Thoracic aorta (tissue), 2 donors: ENCODE measurements around the gene ERCC8. TPM values are rescaled to one million over a fixed set of nuclear protein-coding genes. Genes with fewer than 3 reads are reported as not detected.
"Not testable (repeated sequence)": the region's sequence is repeated elsewhere in the genome, so short reads cannot be mapped to it uniquely, and the experiment has no call there.

Experiments
- ATAC-seq: fragments of 150-250 bp; one replicate; pipeline ENCODE4 v1.8.0; 2017; ENCODE audit warnings: low read depth; ENCODE audit not compliant: insufficient number of reproducible peaks, low FRiP score
- DNase-seq: peaks from one replicate; pipeline ENCODE4 v3.0.0-alpha.2; 2020; ENCODE audit warnings: low spot score
- H3K27ac ChIP-seq, 2 donors: fragments of 200-600 bp; sonication (generic); 1 replicate in 1 of 2; 2 replicates in 1 of 2; pipeline ENCODE4 v1.5.1; 2016; ENCODE audit warnings: mild to moderate bottlenecking in 2 of 2, moderate library complexity in 2 of 2
- H3K27me3 ChIP-seq: fragments of 200-600 bp; sonication (generic); replicated peaks from 2 replicates; pipeline ENCODE4 v1.6.0; 2016; ENCODE audit warnings: mild to moderate bottlenecking; ENCODE audit not compliant: insufficient read depth
- H3K36me3 ChIP-seq: fragments of 200-600 bp; sonication (generic); one replicate; pipeline ENCODE4 v1.5.1; 2016
- H3K4me1 ChIP-seq, 2 donors: fragments of 200-600 bp; sonication (generic); 1 replicate in 1 of 2; 2 replicates in 1 of 2; pipeline versions ENCODE4 v1.5.1 to v1.6.0; 2016; ENCODE audit warnings: low read depth in 2 of 2, mild to moderate bottlenecking in 1 of 2; ENCODE audit not compliant: control insufficient read depth in 1 of 2
- H3K4me3 ChIP-seq: fragments of 200-600 bp; sonication (generic); 2 replicates; pipeline ENCODE4 v1.5.1; 2016; ENCODE audit warnings: mild to moderate bottlenecking
- H3K9me3 ChIP-seq: fragments of 200-600 bp; sonication (generic); 2 replicates; pipeline ENCODE4 v1.5.1; 2016
- total RNA-seq, 2 donors: library from RNA; depleted of rRNA; stranded (reverse); fragments of >200 nt; gene quantifications; one replicate each; pipeline versions ENCODE4 v1.1.0 to v1.2.3, GENCODE V29; 2016
- TF ChIP-seq, protein P1 (sequence below): fragments of 200-600 bp; sonication (generic); IDR thresholded peaks from one replicate; pipeline ENCODE4 v1.5.1; 2019; ENCODE audit warnings: antibody characterized with exemption

Gene ERCC8
- total RNA-seq, 2 donors from 2014 or later, result 11.0 to 13.0 TPM

DNA sequence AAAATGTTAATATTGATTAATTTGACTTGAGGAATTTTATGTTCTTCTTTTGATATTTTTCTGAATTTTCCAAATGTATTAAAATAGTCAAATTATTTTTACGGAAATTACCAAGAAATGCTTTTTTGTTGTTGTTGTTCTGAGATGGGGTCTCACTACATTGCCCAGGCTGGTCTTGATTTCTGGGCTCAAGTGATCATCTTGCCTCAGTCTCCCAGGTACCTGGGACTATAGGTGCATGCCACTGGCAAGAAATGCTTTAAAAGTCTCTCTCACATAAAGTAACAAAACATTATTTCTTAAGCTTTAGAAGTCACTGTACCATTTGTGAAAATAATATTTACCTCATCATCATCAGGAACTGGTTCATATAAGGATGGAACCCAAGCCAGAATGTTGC is 57.8 kb downstream of the ERCC8 start:
- TF ChIP-seq, protein P1, sequence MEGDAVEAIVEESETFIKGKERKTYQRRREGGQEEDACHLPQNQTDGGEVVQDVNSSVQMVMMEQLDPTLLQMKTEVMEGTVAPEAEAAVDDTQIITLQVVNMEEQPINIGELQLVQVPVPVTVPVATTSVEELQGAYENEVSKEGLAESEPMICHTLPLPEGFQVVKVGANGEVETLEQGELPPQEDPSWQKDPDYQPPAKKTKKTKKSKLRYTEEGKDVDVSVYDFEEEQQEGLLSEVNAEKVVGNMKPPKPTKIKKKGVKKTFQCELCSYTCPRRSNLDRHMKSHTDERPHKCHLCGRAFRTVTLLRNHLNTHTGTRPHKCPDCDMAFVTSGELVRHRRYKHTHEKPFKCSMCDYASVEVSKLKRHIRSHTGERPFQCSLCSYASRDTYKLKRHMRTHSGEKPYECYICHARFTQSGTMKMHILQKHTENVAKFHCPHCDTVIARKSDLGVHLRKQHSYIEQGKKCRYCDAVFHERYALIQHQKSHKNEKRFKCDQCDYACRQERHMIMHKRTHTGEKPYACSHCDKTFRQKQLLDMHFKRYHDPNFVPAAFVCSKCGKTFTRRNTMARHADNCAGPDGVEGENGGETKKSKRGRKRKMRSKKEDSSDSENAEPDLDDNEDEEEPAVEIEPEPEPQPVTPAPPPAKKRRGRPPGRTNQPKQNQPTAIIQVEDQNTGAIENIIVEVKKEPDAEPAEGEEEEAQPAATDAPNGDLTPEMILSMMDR, result no peak
- H3K4me1 ChIP-seq, result no peaks in the 10 kb centered on the region
- no peak for ATAC-seq

DNA sequence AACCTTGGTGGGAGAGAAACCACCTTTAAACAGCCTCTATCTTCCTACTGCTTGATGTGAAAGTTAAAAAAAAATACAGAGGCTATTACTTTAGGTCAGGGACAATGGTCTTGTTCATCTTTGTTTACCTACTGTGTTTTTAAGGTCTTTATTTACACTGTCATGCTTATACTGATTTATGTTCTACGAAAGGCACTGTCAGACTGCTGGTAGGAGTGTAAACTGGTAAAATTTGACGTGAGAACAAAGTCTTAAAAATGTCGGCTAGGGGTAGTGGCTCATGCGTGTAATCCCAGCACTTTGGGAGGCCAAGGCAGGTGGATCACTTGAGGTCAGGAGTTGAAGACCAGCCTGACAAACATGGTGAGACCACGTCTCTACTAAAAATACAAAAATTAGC is 58.7 kb downstream of the ERCC8 start:
- Histone ChIP-seq H3K4me1 (no peaks in the 10 kb centered on the region), H3K27ac (no peak overlapping the region), H3K9me3 (no peaks in the 10 kb centered on the region), H3K36me3 (peaks cover 3% of the 10 kb centered on the region), H3K27me3 (no peaks in the 10 kb centered on the region), H3K4me3 (no peak overlapping the region)
- ATAC-seq (no peak), DNase-seq (no peak)
- TF ChIP-seq, protein P1, result no peak

More for the DNA sequence above, 57.8 kb downstream of the ERCC8 start:
- H3K4me3 ChIP-seq, result no peak overlapping the region
- DNase-seq, result no peak
- H3K36me3 ChIP-seq, result peaks cover 3% of the 10 kb centered on the region
- no peaks in the 10 kb centered on the region for H3K9me3 ChIP-seq
- H3K27ac ChIP-seq, result no peak overlapping the region
- no peaks in the 10 kb centered on the region for H3K27me3 ChIP-seq

DNA sequence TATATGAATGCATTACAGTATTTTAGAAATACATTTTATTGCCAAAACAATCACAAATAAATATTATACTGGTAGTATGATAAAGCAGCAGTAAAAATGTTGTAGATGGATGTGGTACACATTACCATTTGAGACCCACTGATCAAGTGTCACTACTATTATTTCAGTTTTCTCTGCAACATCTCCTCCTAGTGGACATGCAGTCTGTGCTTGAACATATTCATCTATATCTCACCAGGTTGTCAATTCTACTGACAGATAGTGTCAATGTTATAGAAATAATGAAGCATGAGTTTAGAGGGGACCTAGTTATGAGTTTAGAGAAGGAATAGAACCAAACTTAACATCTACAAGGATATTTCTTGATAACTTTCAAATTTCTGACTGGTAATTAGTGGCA is 61.6 kb downstream of the ERCC8 start:
- ATAC-seq (no peak), DNase-seq (no peak)
- H3K27ac ChIP-seq, result no peak overlapping the region
- TF ChIP-seq, protein P1, result no peak
- no peaks in the 10 kb centered on the region for H3K27me3 ChIP-seq
- no peaks in the 10 kb centered on the region for H3K36me3 ChIP-seq
- H3K9me3 ChIP-seq, result no peaks in the 10 kb centered on the region
- no peak overlapping the region for H3K4me3 ChIP-seq
- no peaks in the 10 kb centered on the region for H3K4me1 ChIP-seq

DNA sequence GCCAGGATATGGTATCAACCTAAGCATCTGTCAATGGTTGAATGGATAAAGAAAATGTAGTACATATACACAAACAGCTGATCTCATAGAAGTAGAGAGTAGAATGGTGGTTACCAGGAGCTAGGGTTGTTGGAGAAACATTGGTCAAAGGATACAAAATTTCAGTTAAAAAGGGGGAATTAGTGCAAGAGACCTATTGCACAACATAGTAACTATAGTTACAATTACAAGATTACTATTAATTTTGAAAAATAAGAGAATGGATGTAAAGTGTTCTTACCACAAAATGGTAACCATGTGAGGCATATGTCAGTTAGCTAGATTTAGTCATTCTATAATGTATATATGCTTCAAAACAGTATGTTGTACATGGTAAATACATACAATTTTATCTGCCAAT is 72.0 kb downstream of the ERCC8 start:
- Histone ChIP-seq H3K36me3 (no peaks in the 10 kb centered on the region), H3K27ac (no peak overlapping the region), H3K27me3 (no peaks in the 10 kb centered on the region), H3K4me1 (no peaks in the 10 kb centered on the region), H3K4me3 (no peak overlapping the region), H3K9me3 (peaks cover 12% of the 10 kb centered on the region)
- ATAC-seq (no peak), DNase-seq (no peak)
- TF ChIP-seq, protein P1, result no peak

DNA sequence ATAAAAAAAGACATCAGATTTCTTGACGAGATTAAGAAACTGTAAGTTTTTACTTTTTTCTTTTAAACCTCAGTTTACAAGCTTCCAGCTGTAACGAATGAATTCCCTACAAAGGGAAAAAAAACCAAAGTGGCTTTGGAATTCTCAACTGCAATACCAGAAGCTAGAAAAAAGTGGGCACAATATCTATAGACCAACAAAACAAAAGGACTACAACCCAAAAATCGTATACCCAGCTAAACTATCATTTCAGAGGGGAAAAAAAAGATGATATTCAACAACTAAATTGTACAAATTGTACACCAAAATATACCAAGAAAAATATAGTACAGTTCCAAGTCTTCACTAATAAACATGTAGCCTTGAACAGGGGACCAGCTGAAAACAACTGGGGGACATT is 74.0 kb downstream of the ERCC8 start:
- DNase-seq, result no peak
- TF ChIP-seq, protein P1, result no peak
- Histone ChIP-seq H3K4me1 (no peaks in the 10 kb centered on the region), H3K27ac (no peak overlapping the region), H3K4me3 (no peak overlapping the region), H3K9me3 (peaks cover 12% of the 10 kb centered on the region), H3K27me3 (no peaks in the 10 kb centered on the region), H3K36me3 (no peaks in the 10 kb centered on the region)
- ATAC-seq, result no peak

DNA sequence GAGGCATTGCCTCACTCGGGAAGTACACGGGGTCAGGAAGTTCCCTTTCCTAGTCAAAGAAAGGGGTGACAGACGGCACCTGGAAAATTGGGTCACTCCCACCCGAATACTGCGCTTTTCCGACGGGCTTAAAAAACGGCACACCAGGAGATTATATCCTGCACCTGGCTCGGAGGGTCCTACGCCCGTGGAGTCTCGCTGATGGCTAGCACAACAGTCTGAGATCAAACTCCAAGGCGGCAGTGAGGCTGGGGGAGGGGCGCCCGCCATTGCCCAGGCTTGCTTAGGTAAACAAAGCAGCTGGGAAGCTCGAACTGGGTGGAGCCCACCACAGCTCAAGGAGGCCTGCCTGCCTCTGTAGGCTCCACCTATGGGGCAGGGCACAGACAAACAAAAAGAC is 84.3 kb downstream of the ERCC8 start:
- H3K4me1 ChIP-seq, H3K4me3 ChIP-seq, H3K27ac ChIP-seq, H3K27me3 ChIP-seq, ATAC-seq, DNase-seq, H3K9me3 ChIP-seq, H3K36me3 ChIP-seq: not testable (repeated sequence)
